Measurements from ENCODE around the gene FBLN7.

DNA sequence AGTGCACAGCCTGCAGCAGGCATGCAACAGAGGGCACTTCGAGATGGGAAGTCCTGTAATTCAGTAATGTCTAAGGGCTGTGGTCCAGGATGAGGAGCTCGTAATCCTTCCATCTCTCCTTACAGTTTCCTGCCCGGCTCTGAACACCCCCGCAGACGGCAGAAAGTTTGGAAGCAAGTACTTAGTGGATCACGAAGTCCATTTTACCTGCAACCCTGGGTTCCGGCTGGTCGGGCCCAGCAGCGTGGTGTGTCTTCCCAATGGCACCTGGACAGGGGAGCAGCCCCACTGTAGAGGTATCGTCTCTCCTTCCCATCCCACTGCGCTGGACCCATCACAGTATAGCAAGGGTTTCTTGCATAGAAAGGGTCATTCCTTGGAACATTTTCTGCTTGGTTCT, 26.7 kb downstream of the FBLN7 start:
- TF ChIP-seq, protein P1, sequence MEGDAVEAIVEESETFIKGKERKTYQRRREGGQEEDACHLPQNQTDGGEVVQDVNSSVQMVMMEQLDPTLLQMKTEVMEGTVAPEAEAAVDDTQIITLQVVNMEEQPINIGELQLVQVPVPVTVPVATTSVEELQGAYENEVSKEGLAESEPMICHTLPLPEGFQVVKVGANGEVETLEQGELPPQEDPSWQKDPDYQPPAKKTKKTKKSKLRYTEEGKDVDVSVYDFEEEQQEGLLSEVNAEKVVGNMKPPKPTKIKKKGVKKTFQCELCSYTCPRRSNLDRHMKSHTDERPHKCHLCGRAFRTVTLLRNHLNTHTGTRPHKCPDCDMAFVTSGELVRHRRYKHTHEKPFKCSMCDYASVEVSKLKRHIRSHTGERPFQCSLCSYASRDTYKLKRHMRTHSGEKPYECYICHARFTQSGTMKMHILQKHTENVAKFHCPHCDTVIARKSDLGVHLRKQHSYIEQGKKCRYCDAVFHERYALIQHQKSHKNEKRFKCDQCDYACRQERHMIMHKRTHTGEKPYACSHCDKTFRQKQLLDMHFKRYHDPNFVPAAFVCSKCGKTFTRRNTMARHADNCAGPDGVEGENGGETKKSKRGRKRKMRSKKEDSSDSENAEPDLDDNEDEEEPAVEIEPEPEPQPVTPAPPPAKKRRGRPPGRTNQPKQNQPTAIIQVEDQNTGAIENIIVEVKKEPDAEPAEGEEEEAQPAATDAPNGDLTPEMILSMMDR (IDR thresholded peaks at IDR 0.05), result no peak
- no peak for TF ChIP-seq POLR2A (IDR thresholded peaks at IDR 0.05)

All from right lobe of liver (tissue), 4 donors.